HEK293T (cell line): ENCODE measurements around the gene TMEM237.

Experiments used
- CTCF ChIA-PET: fragments of 350-600 bp; formaldehyde crosslinking; extraction: SDS; loops from one replicate; lab custom pipeline; 2021; ENCODE audit warnings: antibody characterized with exemption, inconsistent platforms; lab: Yijun Ruan, JAX
- POLR2A ChIA-PET: fragments of 350-600 bp; formaldehyde crosslinking; extraction: SDS; loops from one replicate; lab custom pipeline; 2020; ENCODE audit warnings: antibody characterized with exemption, inconsistent platforms; lab: Yijun Ruan, JAX
- DNase-seq: peaks from one replicate; pipeline ENCODE4 v3.0.0; 2012; ENCODE audit warnings: mixed read lengths; ENCODE audit errors: extremely low spot score
- ARNT ChIP-seq: fragments of 450-650 bp; IDR thresholded peaks from 2 replicates; pipeline ENCODE4 v1.6.1; 2017; ENCODE audit warnings: mild to moderate bottlenecking
- BHLHE40 ChIP-seq: fragments of 450-650 bp; IDR thresholded peaks from 2 replicates; pipeline ENCODE4 v1.6.1; 2016; ENCODE audit warnings: mild to moderate bottlenecking, moderate library complexity, borderline replicate concordance
- CTBP1 ChIP-seq: fragments of 450-650 bp; IDR thresholded peaks from 2 replicates; pipeline ENCODE4 v1.6.1; 2016; ENCODE audit warnings: borderline replicate concordance
- ELF4 ChIP-seq: fragments of 450-650 bp; IDR thresholded peaks from 2 replicates; pipeline ENCODE4 v1.6.1; 2017; ENCODE audit warnings: antibody characterized with exemption
- FOXA1 ChIP-seq: fragments of 450-650 bp; IDR thresholded peaks from 2 replicates; pipeline ENCODE4 v1.6.1; 2016; ENCODE audit warnings: mild to moderate bottlenecking
- FOXK2 ChIP-seq: fragments of 450-650 bp; IDR thresholded peaks from 2 replicates; pipeline ENCODE4 v1.6.1; 2016; ENCODE audit warnings: mild to moderate bottlenecking
- FOXM1 ChIP-seq: fragments of 450-650 bp; IDR thresholded peaks from 2 replicates; pipeline ENCODE4 v1.6.1; 2017; ENCODE audit warnings: mild to moderate bottlenecking, borderline replicate concordance
- HDGF ChIP-seq: fragments of 450-650 bp; IDR thresholded peaks from 2 replicates; pipeline ENCODE4 v1.6.1; 2017; ENCODE audit warnings: antibody characterized with exemption, borderline replicate concordance
- L3MBTL2 ChIP-seq: fragments of 450-650 bp; conservative IDR thresholded peaks from 2 replicates; pipeline ENCODE4 v1.6.1; 2016; ENCODE audit warnings: mild to moderate bottlenecking
- LEF1 ChIP-seq: fragments of 450-650 bp; IDR thresholded peaks from 2 replicates; pipeline ENCODE4 v1.6.1; 2017; ENCODE audit warnings: mild to moderate bottlenecking, borderline replicate concordance
- NFRKB ChIP-seq: fragments of 450-650 bp; IDR thresholded peaks from 2 replicates; pipeline ENCODE4 v1.6.1; 2016; ENCODE audit warnings: mild to moderate bottlenecking, moderate library complexity
- SP1 ChIP-seq: fragments of 450-650 bp; IDR thresholded peaks from 2 replicates; pipeline ENCODE4 v1.6.1; 2017
- SUZ12 ChIP-seq: fragments of 450-650 bp; IDR thresholded peaks from 2 replicates; pipeline ENCODE4 v1.6.1; 2016; ENCODE audit warnings: mild to moderate bottlenecking
- TARDBP ChIP-seq: fragments of 450-650 bp; IDR thresholded peaks from 2 replicates; pipeline ENCODE4 v1.6.1; 2016
- ZNF384 ChIP-seq: fragments of 450-650 bp; IDR thresholded peaks from 2 replicates; pipeline ENCODE4 v1.6.1; 2016
- TF ChIP-seq, protein P1 (sequence below): fragments of 450-650 bp; IDR thresholded peaks from 2 replicates; pipeline ENCODE4 v1.6.1; 2016

TMEM237 gene

DNA sequence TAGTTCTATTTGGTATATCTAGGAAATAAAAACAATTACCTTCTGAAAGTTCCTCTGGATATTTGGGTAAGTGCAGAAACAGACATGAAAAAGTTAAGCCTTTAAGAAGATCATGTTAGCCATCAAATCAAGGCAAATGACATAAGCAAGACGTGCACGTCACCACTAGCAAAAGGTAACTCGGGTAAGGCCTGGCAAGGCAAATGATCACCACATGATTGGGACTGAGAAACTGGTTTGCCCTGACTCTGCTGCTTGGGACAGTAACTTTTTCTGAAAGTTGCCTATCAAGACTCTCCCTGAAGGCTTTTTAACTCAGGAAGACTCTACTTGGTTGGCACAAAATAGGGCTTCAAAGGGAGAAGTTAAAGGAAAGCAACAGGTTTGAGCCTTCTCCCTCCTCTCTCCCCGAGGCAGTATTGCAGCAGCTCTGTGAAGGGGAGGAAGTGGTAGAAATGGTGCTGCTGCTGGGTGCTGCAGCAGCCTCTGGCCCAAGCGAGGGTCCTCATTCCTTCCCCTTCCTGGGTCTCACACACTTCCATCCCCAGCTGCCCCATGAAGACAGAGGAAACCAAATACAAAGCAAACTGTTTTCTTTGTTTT, 17.1 kb upstream of the TMEM237 start:
- CTCF ChIA-PET, result no interaction called here
- POLR2A ChIA-PET, result no interaction called here

DNA sequence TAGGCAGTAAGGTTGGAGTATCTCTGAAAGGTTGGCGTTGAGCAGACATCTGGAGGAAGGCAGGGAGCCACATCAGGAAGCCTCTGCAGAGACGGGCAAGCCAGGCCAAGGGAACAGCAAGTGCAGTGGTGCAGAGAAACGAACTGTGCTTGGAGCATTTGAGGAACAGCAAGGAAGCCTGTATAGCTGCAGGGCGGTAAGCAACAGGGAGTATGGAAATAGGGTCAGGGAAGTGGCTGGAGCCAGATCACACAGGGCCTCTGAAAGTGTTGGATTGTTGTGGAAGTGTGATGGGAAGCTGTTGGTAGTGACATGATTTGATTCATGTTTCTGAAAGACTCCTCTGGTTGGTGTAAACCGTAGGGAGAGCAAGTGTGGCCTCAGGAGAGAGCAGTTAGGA, 13.4 kb upstream of the TMEM237 start:
- ChIA-PET CTCF (no interaction called here), POLR2A (interaction anchor here (0.6 to 1.1 kb wide), 2 partner anchors 14 to 124 kb away, joined by 3 read pairs; partner anchors contain the start of gene ALS2)
- no peak for DNase-seq
- TF ChIP-seq CTBP1 (no peak), SUZ12 (no peak), NFRKB (no peak), TARDBP (no peak), FOXA1 (no peak), FOXM1 (no peak), L3MBTL2 (no peak), SP1 (no peak), ZNF384 (no peak), FOXK2 (no peak), HDGF (no peak), ARNT (no peak), BHLHE40 (no peak), ELF4 (no peak), LEF1 (no peak)
- TF ChIP-seq, protein P1, sequence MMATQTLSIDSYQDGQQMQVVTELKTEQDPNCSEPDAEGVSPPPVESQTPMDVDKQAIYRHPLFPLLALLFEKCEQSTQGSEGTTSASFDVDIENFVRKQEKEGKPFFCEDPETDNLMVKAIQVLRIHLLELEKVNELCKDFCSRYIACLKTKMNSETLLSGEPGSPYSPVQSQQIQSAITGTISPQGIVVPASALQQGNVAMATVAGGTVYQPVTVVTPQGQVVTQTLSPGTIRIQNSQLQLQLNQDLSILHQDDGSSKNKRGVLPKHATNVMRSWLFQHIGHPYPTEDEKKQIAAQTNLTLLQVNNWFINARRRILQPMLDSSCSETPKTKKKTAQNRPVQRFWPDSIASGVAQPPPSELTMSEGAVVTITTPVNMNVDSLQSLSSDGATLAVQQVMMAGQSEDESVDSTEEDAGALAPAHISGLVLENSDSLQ, result no peak

More for the DNA sequence above, 17.1 kb upstream of the TMEM237 start:
- DNase-seq, result no peak
- no peak for TF ChIP-seq CTBP1
- no peak for TF ChIP-seq SUZ12
- TF ChIP-seq FOXA1, result no peak
- TF ChIP-seq BHLHE40, result no peak
- TF ChIP-seq L3MBTL2, result no peak

DNA sequence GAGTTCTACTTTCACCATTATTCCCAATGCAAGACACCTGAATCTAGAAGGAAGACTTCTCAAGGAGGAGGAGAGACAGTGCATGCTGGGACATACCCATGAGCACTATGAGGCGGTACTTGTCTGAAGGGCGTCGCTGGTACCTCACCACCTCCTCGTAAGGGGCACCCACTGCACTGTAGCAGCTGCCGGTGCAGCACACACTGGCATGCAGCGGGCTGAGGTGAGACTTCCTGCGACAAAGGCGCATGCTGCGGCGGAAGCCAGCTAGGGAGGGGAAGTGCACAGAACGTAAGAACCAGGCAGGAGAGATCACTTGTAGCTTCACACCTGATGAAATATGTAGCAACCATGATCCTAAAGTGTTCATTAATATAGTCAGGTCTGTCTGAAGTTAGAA, 12.8 kb upstream of the TMEM237 start:
- CTCF ChIA-PET, result no interaction called here
- no peak for DNase-seq
- POLR2A ChIA-PET, result no interaction called here
- TF ChIP-seq LEF1 (no peak), ELF4 (no peak), FOXA1 (no peak), CTBP1 (no peak), ZNF384 (no peak), NFRKB (no peak), L3MBTL2 (no peak)
- TF ChIP-seq, protein P1, result no peak

DNA sequence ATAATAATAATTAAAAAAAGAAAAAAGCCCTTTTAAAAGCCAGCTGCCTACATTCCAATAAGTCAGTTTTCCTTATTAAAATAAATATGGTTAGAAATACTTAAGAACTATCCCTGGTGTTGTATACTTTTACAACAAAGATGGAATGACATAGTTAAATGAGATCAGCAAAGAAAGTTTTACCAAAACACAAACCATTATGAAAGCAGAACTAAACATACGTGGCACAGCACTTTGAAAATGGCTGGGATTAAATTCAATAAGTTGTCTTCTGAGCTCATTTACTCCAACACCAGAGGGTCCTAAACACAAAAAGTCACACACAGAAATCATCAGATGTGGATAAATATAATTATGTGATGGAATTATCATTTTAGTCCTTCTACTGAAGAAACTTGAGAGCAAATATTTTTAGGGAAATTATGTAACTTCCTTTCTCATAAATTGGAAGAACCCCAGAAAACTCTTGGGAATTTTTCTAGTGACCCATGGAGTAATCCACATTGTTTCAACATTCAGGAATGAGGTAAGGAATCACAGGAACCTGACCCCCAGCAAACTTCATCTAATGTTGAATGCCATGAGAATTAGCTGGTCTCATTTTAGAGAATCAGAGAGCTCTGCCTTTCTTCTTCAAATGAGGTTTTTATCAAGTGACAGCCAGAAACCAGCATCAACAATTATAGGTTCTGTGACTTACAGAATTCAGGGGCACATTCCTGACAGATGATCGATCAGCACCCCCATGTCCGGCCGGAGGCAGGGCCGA, 11.5 kb upstream of the TMEM237 start:
- DNase-seq, result no peak
- TF ChIP-seq BHLHE40 (no peak), TARDBP (no peak), L3MBTL2 (no peak), HDGF (no peak), ELF4 (no peak)
- ChIA-PET CTCF (no interaction called here), POLR2A (no interaction called here)

DNA sequence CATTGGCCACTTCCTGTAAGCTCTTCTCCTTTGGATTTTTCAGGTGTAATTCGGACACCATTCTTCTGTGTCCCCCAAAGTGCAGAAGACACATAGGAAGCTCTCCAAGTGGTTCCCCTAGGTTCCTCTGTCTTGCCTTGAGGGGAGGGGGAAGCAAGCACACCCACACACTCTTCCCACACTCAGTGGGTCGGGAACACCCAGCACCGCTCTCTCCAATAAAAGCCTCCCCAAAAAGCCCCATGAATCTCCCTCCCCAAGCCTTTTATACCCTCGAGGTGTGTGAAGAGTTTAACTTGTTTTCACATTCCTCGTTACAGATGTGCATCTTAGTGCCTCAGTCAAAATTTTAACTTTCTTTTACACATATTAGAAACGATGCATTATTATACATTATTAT, 9.9 kb upstream of the TMEM237 start:
- ChIA-PET POLR2A (no interaction called here), CTCF (no interaction called here)
- no peak for DNase-seq
- TF ChIP-seq FOXA1 (no peak), FOXK2 (no peak), ELF4 (no peak), BHLHE40 (no peak), NFRKB (no peak), ZNF384 (no peak), SP1 (no peak), L3MBTL2 (no peak), TARDBP (no peak), CTBP1 (no peak), LEF1 (no peak), ARNT (no peak), HDGF (no peak), FOXM1 (no peak), SUZ12 (no peak)
- TF ChIP-seq, protein P1, result no peak

DNA sequence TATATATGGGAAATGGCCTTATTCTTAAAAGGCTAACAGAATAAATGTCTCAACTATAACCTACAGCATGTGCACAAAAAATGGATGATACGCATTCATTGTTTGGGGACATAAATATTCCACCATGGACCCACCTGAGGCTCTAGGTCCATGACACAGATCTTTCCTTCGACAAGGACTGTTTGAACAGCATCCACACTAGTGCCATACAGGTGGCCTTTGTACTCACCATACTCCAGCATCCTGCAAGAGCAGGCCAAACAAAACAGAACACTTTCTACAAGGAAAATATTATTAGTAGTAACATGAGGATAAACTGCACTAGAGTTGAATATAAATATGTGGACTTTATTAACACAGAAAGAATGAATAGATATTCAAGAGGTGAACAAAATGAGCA, 6.1 kb upstream of the TMEM237 start:
- ChIA-PET CTCF (no interaction called here), POLR2A (no interaction called here)
- no peak for DNase-seq
- no peak for TF ChIP-seq SP1
- no peak for TF ChIP-seq FOXK2
- no peak for TF ChIP-seq CTBP1
- no peak for TF ChIP-seq LEF1
- TF ChIP-seq FOXA1, result no peak
- no peak for TF ChIP-seq FOXM1
- TF ChIP-seq, protein P1, result no peak
